ENCODE measurements around the gene PDIA3. TPM values are rescaled to one million over a fixed set of nuclear protein-coding genes. Genes with fewer than 3 reads are reported as not detected.

The PDIA3 gene
- total and polyA plus RNA-seq, 2 of the 13 experiments (the other 11 are each of a cell fraction or from before 2014, with no cell fraction given) = 238 to 433 TPM

GRCh38 chr15:43791993-43792760 is 45.9 kb downstream of the PDIA3 start, which contains the start of gene SERF2 (continued):
- TF ChIP-seq BRF2 (CRISPR knock-in tag; IDR thresholded peaks at IDR 0.05) (no peak), ZNF329 (CRISPR knock-in tag; IDR thresholded peaks at IDR 0.05; ENCODE audit: low read depth) (no peak), ZNF574 (CRISPR knock-in tag; IDR thresholded peaks at IDR 0.05) (peak; percentile 46; the same call in 1 of the 2 replicates), NR0B2 (CRISPR knock-in tag; IDR thresholded peaks at IDR 0.05) (no peak), SPEN (CRISPR knock-in tag; IDR thresholded peaks at IDR 0.05; ENCODE audit: low read depth) (peak; percentile 1; the same call in 1 of the 2 replicates), ZNF605 (CRISPR knock-in tag; IDR thresholded peaks at IDR 0.05) (peak; percentile 78), SKIL (CRISPR knock-in tag; IDR thresholded peaks at IDR 0.05; ENCODE audit: borderline replicate concordance) (no peak), ZNF280D (CRISPR knock-in tag; IDR thresholded peaks at IDR 0.05) (no peak), JDP2 (CRISPR knock-in tag; IDR thresholded peaks at IDR 0.05; ENCODE audit: borderline replicate concordance) (no peak), SETDB1 (CRISPR knock-in tag; IDR thresholded peaks at IDR 0.05; ENCODE audit: borderline replicate concordance) (no peak), THAP7 (CRISPR knock-in tag; IDR thresholded peaks at IDR 0.05) (no peak), MXD4 (CRISPR knock-in tag; IDR thresholded peaks at IDR 0.05) (peak; percentile 75), ZNF430 (CRISPR knock-in tag; IDR thresholded peaks at IDR 0.05) (peak; percentile 47; the same call in 1 of the 2 replicates), ZNF775 (CRISPR knock-in tag; IDR thresholded peaks at IDR 0.05; ENCODE audit: borderline replicate concordance) (no peak), ZNF24 (IDR thresholded peaks at IDR 0.05) (no peak), MTA1 (CRISPR knock-in tag; IDR thresholded peaks at IDR 0.05; ENCODE audit: borderline replicate concordance) (no peak), ZNF224 (CRISPR knock-in tag; IDR thresholded peaks at IDR 0.05) (no peak), ZNF101 (CRISPR knock-in tag; IDR thresholded peaks at IDR 0.05; ENCODE audit: borderline replicate concordance, low read depth) (no peak)

Measured in HepG2 (cell line).